Lower leg skin (tissue), 3 donors: Measurements from ENCODE around the gene SERPINB13.

ENCODE experiments used
- CTCF ChIP-seq, 3 donors: fragments of 450-650 bp; IDR thresholded peaks; one replicate each; pipeline ENCODE4 v1.5.1; 2016; ENCODE audit warnings: antibody characterized with exemption in 3 of 3, mild to moderate bottlenecking in 3 of 3, moderate library complexity in 2 of 3
- POLR2A ChIP-seq, 2 donors: fragments of 450-650 bp; IDR thresholded peaks; one replicate each; pipeline ENCODE4 v1.6.1; 2016 to 2017; ENCODE audit warnings: antibody characterized with exemption in 2 of 2, mild to moderate bottlenecking in 1 of 2, moderate library complexity in 1 of 2

- TF ChIP-seq CTCF (IDR thresholded peaks at IDR 0.05) (no peak), POLR2A (IDR thresholded peaks at IDR 0.05) (no peak)
These were observed 45.1 kb upstream of the SERPINB13 start, which contains the start of gene SERPINB12 for GRCh38 chr18:63542069-63542468.
